WTC11 (cell line): ENCODE data around the gene GHR.

ENCODE experiments used
- ARID4B ChIP-seq: sonication (generic); formaldehyde crosslinking; IDR thresholded peaks from 2 replicates; pipeline ENCODE4 v1.8.0; 2023; ENCODE audit warnings: missing genetic modification reagents, mild to moderate bottlenecking, borderline replicate concordance
- HMGXB4 ChIP-seq: sonication (generic); formaldehyde crosslinking; IDR thresholded peaks from 2 replicates; pipeline ENCODE4 v1.8.1; 2023; ENCODE audit warnings: mild to moderate bottlenecking, moderate library complexity, missing genetic modification reagents
- JUN ChIP-seq: sonication (generic); formaldehyde crosslinking; IDR thresholded peaks from 2 replicates; pipeline ENCODE4 v1.8.0; 2023; ENCODE audit warnings: mild to moderate bottlenecking, missing genetic modification reagents
- NR2C2 ChIP-seq: sonication (generic); formaldehyde crosslinking; IDR thresholded peaks from 2 replicates; pipeline ENCODE4 v1.8.0; 2022; ENCODE audit warnings: mild to moderate bottlenecking, missing genetic modification reagents
- NR3C1 ChIP-seq: sonication (generic); formaldehyde crosslinking; conservative IDR thresholded peaks from 2 replicates; pipeline ENCODE4 v1.8.1; 2023; ENCODE audit warnings: low read depth, mild to moderate bottlenecking, missing genetic modification reagents
- PRDM15 ChIP-seq: sonication (generic); formaldehyde crosslinking; IDR thresholded peaks from 2 replicates; pipeline ENCODE4 v1.8.0; 2022; ENCODE audit warnings: missing genetic modification reagents
- TP53 ChIP-seq: sonication (generic); formaldehyde crosslinking; IDR thresholded peaks from 2 replicates; pipeline ENCODE4 v1.8.1; 2023; ENCODE audit warnings: mild to moderate bottlenecking, missing genetic modification reagents
- TF ChIP-seq, protein P1 (sequence below): fragments of 200-600 bp; IDR thresholded peaks from 2 replicates; pipeline ENCODE4 v1.8.0; 2022; ENCODE audit warnings: antibody characterized with exemption
- TF ChIP-seq, protein P2 (sequence below): sonication (generic); formaldehyde crosslinking; IDR thresholded peaks from 2 replicates; pipeline ENCODE4 v1.8.0; 2022; ENCODE audit warnings: mild to moderate bottlenecking, missing genetic modification reagents

- TF ChIP-seq HMGXB4 (CRISPR knock-in tag) (no peak), TP53 (CRISPR knock-in tag) (no peak), ARID4B (CRISPR knock-in tag) (no peak), PRDM15 (no peak), JUN (CRISPR knock-in tag) (no peak), NR3C1 (CRISPR knock-in tag) (no peak), NR2C2 (CRISPR knock-in tag) (no peak)
- TF ChIP-seq, protein P1, sequence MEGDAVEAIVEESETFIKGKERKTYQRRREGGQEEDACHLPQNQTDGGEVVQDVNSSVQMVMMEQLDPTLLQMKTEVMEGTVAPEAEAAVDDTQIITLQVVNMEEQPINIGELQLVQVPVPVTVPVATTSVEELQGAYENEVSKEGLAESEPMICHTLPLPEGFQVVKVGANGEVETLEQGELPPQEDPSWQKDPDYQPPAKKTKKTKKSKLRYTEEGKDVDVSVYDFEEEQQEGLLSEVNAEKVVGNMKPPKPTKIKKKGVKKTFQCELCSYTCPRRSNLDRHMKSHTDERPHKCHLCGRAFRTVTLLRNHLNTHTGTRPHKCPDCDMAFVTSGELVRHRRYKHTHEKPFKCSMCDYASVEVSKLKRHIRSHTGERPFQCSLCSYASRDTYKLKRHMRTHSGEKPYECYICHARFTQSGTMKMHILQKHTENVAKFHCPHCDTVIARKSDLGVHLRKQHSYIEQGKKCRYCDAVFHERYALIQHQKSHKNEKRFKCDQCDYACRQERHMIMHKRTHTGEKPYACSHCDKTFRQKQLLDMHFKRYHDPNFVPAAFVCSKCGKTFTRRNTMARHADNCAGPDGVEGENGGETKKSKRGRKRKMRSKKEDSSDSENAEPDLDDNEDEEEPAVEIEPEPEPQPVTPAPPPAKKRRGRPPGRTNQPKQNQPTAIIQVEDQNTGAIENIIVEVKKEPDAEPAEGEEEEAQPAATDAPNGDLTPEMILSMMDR = no peak
- TF ChIP-seq, protein P2, sequence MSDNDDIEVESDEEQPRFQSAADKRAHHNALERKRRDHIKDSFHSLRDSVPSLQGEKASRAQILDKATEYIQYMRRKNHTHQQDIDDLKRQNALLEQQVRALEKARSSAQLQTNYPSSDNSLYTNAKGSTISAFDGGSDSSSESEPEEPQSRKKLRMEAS = no peak
Measured at GRCh38 chr5:42496397-42497156, 73.3 kb downstream of the GHR start.
